Endometrium (tissue), 2 donors: ENCODE results near the gene SV2C.
A peak's percentile ranks its signal among the peaks of the same experiment; 100 is the strongest.
"Not testable (repeated sequence)": the region's sequence is repeated elsewhere in the genome, so short reads cannot be mapped to it uniquely, and the experiment has no call there.

Source experiments
- FAIRE-seq: peaks from 2 replicates; lab custom pipeline; 2012; peaks lifted over from hg19 to GRCh38; lab: Jason Lieb, UNC
- donor health status: control.
- donor health status: control.

Gene SV2C

DNA sequence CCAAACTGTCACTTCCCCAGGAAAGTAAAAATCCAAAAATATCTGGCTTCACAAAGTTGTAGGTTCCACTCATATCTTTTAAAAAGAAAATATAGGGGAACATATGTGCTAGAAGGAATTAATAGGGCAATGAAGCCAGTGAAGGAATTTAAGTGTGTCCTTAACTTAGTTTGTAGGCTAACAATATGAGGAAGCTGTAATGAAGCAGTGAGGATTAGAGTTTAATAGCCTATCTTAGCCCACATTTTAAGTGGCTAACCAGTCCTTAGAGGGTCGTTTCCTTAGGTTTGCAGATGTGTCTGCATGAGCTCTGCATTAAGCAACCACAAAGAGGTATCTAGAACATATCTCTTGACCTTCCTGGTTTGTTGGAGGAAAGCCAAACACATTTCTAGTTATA is 218.7 kb downstream of the SV2C start:
- not testable (repeated sequence) for FAIRE-seq

DNA sequence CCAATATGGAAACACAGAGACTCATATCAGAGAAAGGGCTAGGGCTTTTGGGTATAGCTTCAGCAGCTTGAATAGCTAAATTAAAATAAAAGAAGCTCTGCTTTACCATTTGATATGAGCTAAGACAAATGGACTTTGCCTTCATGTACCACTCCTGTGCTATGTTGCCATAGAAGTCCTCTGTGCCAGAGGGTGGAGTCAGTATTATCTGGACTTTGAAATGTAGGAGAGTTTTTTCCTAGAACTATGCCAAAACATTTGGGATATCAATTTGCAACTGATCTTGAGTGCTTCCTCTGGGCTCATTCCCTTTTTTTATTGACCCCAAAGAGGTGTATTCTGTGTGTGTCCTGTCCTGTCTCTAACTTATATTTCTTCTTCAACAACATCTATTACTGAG is 219.5 kb downstream of the SV2C start:
- not testable (repeated sequence) for FAIRE-seq

DNA sequence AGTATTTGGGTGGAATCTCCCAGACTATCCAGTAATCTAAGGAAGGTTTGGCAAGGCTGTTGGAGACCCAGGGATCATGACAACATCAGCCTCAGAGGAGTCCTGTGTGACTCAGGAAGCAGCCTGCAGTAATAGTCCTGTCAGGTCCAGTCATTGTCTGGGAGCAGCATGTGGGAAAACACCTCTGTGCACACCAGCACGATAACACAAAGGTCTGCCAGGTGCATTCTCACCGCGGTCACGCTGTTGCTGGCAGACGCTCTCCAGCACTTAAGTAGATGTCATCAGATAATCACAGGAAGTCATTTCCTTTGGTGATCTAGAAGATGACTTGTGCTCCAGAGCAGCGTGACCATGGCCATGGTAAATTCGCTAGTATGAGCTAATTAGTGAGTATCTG is 220.7 kb downstream of the SV2C start:
- no peak for FAIRE-seq

DNA sequence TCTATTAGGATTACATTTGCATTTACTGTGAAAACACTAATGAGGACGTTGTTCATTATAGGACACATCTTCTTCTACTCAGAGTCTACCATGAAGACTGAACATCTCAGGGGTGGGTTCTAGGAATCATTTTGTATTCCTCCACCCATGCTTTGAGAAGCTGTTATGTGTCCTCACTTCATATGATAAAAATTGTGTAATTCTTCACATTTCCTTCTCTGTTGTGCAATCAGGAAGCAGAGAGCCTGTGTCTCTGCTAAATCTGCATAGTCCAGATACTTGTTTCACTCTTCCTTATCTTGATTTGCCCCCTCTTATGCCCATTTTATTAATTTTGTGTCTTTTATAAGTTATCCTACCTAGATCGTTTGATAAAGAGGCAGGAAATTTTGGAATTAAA is 222.1 kb downstream of the SV2C start:
- no peak for FAIRE-seq

DNA sequence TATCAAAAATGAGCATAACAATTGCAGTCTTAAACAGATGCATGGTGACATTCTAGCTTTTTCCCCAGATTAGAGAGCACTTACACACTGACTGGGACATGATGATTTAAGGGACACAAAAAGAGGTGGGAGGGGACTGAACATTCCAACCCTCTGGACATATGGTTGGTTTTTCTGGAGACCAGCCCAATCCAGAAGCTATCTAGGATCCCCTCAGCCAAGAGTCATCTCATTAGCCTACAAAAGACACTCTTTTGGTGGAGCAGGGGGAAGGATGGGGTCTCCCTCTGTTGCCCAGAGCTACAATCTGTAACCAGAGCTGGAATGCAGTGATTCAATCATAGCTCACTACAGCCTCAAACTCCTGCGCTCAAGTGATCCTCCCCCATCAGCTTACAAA is 222.6 kb downstream of the SV2C start:
- no peak for FAIRE-seq

DNA sequence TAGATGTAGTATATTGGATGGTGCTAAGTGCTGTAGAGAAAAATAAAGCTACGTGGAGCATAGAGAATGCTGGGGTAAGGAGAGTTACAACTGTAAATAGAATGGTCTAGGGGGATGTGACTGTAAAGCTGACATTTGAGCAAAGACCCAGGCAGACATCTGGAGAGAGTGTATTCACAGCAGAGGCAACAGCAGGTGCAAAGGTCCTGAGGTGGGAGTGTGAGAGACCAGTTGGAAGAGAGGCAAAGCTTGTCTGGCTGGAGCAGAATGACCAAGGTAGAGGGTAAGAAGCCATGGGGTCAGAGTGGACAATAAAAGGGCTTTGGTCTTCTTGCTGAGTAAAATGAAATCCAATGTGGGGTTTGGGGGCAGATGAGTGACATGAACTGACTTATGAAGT is 227.0 kb downstream of the SV2C start:
- FAIRE-seq, result no peak

DNA sequence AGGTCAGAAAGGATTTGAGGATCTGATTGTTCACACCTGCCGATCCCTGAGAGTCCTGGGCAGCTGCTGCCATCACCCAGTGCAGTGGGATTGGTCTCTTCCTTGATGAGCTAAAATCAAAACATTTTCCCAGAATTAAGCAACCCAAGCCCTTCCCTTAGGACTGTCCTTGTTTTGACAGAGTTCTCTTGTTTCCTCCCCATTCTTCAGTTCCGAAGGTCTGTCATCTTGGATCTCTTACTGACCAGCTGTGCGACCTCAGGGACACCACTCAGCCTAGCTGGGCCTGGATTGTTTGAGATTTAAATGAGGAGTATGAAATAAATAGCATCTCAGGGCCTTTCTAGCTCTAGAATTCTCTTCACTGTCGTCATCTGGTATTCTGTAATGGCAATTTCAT is 229.6 kb downstream of the SV2C start:
- no peak for FAIRE-seq

DNA sequence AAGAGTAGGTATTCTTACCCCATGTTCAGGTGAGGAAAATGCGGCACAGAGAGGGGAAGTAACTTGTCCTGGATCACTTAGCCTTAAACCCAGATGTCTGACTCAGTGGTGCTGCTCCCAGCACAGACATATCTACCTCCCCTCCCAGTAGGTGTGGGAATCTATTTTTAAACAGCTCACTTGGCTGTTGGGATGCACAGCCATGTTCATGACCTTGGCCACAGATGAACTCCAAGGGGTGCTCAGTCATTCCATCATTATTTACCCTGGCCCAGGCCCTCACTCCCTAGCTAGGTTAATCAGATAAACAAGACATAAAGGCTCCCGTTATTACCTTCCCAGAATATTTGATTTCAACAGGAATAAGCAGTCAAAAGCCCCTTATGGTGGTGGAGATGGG is 231.5 kb downstream of the SV2C start:
- no peak for FAIRE-seq

DNA sequence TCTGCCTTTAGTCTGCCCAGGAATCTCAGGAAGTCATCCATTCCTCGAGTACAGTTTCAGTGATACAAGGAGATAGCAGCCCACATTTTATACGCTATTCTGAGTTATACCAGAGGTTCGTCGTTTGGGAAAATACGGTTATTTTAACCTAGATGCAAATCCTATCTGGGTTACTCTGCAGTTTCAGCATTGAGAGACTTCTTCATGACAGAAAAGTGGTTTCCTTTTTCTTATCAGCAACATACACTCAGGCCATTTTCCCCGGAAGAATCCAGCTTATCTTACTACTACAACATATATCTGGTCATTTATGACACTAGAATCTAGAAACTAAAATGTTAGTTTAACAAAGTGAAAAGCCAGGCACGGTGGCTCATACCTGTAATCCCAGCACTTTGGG is 236.5 kb downstream of the SV2C start:
- no peak for FAIRE-seq

DNA sequence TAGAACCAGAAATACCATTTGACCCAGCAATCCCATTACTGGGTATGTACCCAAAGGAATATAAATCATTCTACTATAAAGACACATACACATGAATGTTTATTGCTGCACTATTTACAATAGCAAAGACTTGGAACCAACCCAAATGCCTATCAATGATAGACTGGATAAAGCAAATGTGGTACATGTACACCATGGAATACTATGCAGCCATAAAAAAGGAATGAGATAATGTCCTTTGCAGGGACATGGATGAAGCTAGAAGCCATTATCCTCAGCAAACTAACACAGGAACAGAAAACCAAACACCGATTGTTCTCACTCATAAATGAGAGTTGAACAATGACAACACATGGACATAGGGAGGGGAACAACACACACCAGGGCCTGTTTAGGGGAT is 240.3 kb downstream of the SV2C start:
- FAIRE-seq, result not testable (repeated sequence)

DNA sequence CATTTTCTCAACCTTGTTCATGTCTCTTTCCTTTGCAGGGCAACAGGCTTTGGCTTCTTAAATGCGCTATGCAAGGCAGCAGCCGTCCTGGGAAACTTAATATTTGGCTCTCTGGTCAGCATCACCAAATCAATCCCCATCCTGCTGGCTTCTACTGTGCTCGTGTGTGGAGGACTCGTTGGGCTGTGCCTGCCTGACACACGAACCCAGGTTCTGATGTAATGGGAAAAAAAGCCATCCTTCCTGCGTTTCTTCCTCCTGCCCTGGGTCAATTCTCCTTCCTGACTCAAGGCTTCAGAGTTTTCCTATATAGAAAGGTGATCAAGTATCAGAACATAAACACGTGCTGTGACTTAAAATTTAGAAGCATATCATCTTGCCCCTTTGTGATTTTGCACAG is 242.1 kb downstream of the SV2C start:
- FAIRE-seq, result no peak

DNA sequence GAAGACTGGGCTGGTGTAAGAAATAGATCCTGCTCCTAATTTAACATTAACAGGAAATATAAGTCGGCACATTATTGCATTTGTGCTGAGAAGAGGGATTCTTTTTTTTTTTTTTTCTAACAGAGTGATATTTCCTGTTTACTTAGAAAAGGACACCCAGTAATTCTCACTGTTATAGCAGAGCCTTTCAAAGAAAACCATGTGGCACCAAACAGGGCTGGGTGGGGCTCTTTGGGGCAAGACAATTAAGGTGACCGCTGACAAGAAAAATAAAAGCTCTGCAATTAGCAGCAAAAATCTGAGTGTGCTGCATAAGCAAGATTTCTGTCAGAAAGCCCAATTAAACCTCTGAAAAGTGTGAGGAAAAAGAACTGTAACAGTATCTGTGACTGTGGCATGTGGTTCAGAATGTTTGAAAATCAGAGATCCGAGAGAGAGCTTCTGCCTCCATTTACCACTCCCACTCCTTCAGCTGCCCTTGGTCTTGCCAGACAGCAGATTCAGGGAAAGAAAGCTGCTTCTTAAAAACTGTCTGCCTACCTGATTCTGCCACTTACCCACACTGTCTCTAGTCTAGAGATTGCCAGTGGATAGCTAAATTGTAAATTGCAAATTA is 242.8 kb downstream of the SV2C start:
- peak; percentile 21 for FAIRE-seq

DNA sequence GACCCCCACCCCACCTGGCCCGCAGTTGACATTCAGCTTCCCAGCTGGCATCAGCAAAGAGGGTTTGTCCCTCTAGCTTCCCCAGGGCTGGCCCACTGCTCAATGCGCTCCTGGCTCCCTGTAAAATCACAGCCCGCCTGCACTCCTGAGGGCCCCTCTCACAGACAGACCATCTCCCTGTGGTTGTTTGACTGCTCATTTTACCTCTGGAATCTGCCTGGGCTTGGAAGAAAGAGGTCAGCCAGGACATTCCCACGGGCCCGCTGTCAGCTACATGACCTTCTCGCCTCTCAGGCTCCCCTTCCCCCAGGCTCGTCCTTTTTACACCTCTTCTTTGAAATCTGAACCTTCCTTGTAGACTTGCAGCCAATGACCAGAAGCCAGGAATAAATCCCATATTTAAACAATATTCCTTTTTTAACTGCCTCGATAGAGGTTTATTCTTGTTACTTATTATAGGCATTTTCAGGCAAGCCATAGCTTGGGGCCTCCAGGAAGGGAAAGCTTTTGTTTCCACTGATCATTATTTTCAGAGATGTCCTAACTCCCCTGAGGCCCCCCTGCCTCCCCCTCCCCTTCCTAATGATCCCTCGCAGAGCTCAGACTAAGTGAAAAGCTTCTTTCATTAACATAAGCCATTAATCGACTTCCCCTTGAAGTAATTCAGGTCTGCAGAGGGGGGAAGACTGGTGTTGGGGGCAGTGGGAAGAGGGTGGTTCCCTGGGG is 243.6 kb downstream of the SV2C start:
- no peak for FAIRE-seq

DNA sequence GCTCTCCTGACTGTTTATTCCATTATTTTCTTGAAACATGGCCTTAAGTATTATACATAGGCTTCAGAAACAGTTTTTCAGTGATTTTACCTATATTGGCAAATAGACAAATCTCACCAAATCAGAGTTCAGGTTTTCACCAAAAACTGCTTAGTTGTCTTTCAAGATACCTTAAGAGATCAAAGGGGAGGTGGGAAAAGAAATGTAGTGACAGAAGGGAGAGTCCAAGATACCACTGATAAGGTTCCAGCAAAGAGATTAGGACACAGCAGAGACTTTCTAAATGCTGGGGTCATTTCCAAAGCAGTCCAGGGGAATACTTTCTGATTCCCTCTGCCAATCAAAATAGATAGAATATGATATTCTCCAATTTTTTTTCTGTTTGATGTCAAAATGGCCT is 246.2 kb downstream of the SV2C start:
- FAIRE-seq, result no peak

DNA sequence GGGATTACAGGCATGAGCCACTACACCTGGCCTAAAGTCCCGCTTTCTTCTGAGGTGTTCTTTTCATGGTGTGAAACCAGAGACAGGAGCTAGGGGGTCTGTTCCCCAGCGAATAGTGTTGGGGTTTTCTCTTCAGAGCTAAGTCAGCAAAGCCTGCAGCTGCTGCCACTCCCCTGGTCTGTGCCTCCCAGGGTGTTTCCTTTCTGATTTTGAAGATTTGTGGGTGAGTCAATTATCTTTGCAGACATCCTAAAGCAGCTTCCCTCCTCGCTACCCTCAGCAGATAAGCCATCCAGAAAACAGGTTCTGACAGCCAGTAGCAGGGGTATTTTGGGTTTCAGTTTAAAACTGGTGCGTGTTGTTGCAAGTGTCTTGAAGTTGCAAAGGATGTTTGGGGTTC is 247.9 kb downstream of the SV2C start:
- FAIRE-seq, result no peak

DNA sequence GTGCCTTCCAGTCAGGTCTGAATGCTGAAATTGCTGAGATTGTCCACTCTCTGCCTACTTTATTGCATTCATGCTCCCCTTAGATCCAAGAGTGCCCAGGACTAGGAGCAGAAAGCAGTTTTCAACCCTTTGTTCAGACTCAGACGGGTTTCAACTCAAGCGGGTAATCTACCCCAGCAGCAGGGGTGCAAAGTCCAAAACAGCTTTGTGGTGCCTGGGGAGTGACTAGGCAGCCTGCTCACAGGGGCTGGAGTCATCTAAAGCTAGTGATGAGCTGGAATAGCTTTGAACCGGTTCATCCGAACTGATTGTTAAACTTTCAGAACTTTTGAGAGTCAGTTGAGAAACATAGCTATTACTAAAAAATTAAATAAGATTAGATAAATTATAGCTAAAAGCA is 248.9 kb downstream of the SV2C start:
- FAIRE-seq, result no peak

DNA sequence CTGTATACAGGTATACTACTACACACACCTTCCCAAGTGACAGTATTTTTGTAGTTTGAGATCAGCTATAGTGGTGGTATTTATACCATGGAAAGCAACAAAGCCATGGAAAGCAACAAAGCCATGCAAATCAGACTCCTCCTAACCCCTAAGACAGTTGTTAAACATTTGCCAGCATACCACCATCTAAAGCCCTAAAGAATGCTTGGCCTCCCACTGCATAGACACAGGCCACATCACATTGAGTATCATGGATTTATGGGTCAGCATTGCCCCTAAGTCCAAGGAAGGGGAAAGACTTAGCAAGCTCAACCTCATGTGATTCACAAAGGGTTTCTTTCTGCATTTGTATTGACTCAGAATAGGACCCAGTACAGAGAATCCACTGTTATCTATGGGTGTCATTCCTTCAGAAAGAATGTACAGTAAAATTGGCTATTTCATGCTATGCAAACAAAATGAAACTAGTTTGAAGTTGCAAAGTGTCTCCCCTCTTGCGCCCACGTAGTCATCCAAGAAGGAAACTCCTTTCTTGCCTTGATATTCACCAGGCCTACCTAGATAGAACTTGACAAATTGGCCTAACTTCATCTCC is 249.5 kb downstream of the SV2C start:
- FAIRE-seq, result no peak

DNA sequence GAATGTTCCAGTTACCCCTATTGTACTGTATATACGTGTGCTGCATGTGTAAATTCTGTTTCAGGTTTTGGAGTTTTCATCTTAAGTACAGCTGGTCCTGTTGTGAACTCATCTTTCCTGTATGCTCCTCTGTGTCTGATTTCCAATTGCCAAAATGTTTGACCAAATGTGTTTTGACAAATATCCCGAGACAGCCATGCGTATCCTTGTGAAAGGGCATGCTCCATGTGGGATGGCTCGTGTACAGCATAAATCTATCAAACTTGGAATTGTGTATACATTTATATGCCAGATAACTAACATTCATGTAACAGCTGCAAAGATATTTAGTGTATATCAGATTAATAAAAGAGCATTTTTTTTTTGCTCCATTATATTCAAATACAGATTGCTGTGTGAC is 250.4 kb downstream of the SV2C start:
- no peak for FAIRE-seq

DNA sequence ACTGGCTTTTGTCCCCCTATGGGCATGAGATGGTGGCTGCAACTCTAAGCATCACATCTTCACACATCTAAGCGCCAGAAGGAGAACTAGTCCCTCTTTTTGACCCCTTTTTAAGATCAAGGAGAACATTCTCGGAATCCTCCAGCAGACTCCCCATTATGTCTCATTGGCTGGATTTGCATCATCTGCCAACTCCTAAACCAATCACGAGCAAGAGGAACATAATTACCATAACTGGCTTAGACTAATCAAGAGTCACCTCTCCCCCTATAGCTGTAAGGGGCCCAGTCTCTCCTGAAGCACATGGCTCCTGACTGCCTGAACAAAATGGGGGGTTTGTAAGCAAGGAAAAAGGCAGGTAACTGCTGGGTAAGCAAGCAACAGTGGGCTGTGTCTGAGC is 251.4 kb downstream of the SV2C start:
- FAIRE-seq, result no peak

DNA sequence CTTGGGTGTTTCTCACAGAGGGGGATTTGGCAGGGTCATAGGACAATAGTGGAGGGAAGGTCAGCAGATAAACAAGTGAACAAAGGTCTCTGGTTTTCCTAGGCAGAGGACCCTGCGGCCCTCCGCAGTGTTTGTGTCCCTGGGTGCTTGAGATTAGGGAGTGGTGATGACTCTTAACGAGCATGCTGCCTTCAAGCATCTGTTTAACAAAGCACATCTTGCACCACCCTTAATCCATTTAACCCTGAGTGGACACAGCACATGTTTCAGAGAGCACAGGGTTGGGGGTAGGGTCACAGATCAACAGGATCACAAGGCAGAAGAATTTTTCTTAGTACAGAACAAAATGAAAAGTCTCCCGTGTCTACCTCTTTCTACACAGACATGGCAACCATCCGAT is 252.3 kb downstream of the SV2C start:
- FAIRE-seq, result not testable (repeated sequence)

DNA sequence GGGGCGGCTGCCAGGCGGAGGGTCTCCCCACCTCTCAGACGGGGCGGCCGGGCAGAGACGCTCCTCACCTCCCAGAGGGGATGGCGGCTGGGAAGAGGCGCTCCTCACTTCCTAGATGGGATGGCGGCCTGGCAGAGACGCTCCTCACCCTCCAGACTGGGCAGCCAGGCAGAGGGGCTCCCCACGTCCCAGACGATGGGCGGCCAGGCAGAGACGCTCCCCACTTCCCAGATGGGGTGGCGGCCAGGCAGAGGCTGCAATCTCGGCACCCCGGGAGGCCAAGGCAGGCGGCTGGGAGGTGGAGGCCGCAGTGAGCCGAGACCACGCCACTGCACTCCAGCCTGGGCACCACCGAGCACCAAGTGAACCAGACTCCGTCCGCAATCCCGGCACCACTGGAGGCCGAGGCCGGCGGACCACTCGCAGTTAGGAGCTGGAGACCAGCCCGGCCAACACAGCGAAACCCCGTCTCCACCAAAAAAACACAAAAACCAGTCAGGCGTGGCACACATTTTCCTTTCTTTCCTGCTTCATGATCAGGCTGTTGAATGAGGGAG is 253.1 kb downstream of the SV2C start:
- not testable (repeated sequence) for FAIRE-seq

DNA sequence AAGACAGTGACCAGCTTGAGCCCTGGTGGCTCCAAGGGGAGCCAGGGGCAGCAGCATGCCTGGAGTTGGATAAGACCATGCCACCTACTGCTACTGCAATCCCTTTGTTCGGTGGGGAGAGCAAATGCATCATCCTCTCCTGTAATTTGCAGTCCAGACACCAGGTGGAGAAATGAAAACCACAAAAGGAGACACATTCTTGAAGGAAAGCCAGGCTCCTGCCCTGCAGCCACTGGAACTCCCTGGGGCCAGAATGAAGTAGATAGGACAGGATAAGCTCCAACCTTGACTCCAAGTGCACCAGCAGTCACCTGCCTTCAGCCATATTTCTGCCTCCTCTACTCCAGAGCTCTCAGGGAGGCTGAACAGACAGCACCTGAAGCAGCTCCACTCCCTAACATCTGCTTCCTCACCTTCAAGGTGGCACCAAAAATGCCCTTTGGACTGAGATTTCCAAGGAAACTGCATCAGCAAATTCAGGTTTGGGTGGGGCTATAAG is 254.8 kb downstream of the SV2C start:
- no peak for FAIRE-seq

DNA sequence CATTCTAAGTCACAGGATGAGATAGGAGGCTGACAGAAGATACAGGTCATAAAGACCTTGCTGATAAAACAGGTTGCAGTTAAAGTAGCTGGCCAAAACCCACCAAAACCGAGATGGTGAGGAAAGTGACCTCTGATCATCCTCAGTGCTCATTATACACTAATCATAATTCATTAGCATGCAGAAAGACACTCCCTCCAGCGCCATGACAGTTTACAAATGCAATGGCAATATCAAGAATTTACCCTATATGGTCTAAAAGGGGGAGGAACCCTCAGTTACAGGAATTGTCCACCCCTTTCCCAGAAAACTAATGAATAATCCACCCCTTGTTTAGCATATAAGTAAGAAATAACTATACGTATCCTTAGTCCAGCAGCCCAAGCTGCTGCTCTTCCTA is 256.7 kb downstream of the SV2C start:
- FAIRE-seq, result no peak
